Ramos (cell line): ENCODE data around the gene CBS.
"Not testable (repeated sequence)": the region's sequence is repeated elsewhere in the genome, so short reads cannot be mapped to it uniquely, and the experiment has no call there.

Experiments used
- in situ Hi-C: fragments of 300-500 bp; cut with MboI; formaldehyde crosslinking; loops from one replicate; pipeline ENCODE4 v1.14.3; 2022; ENCODE audit warnings: low sequenced_read_pairs; ENCODE audit not compliant: unreplicated experiment

The CBS gene

GRCh38 chr21:43069682-43070081 is 6.0 kb downstream of the CBS start:
- in situ Hi-C loops, result not testable (repeated sequence)

- in situ Hi-C loops, result not testable (repeated sequence)
These were observed 7.6 kb downstream of the CBS start for GRCh38 chr21:43068065-43068464.

- in situ Hi-C loops, result not testable (repeated sequence)
These were observed 8.9 kb downstream of the CBS start for GRCh38 chr21:43066690-43067089.

GRCh38 chr21:43065991-43066390 is 9.6 kb downstream of the CBS start:
- in situ Hi-C loops, result not testable (repeated sequence)

- in situ Hi-C loops, result not testable (repeated sequence)
These were observed 11.2 kb downstream of the CBS start for GRCh38 chr21:43064265-43064917.

GRCh38 chr21:43062955-43063664 is 12.5 kb downstream of the CBS start:
- in situ Hi-C loops, result not testable (repeated sequence)

GRCh38 chr21:43053112-43053511 is 22.5 kb downstream of the CBS start:
- in situ Hi-C loops, result not testable (repeated sequence)

- in situ Hi-C loops, result loop anchor here (25.0 kb wide), 1 partner anchor 109 kb away; the partner anchor contains the start of gene ERVH48-1
These were observed 29.5 kb downstream of the CBS start for GRCh38 chr21:43045876-43046821.

- in situ Hi-C loops, result loop anchor here (25.0 kb wide), 1 partner anchor 108 kb away; the partner anchor contains the start of gene ERVH48-1
These were observed 30.3 kb downstream of the CBS start for GRCh38 chr21:43045165-43045875.

- in situ Hi-C loops, result loop anchor here (25.0 kb wide), 1 partner anchor 107 kb away; the partner anchor contains the start of gene ERVH48-1
These were observed 31.1 kb downstream of the CBS start for GRCh38 chr21:43044547-43044946.

GRCh38 chr21:43043291-43043690 is 32.3 kb downstream of the CBS start:
- in situ Hi-C loops, result loop anchor here (25.0 kb wide), 1 partner anchor 106 kb away; the partner anchor contains the start of gene ERVH48-1

GRCh38 chr21:43042169-43042568 is 33.5 kb downstream of the CBS start:
- in situ Hi-C loops, result loop anchor here (25.0 kb wide), 1 partner anchor 105 kb away; the partner anchor contains the start of gene ERVH48-1

GRCh38 chr21:43038659-43039044 is 37.0 kb downstream of the CBS start:
- in situ Hi-C loops, result loop anchor here (25.0 kb wide), 1 partner anchor 101 kb away; the partner anchor contains the start of gene ERVH48-1

GRCh38 chr21:43037918-43038658 is 37.5 kb downstream of the CBS start:
- in situ Hi-C loops, result loop anchor here (25.0 kb wide), 1 partner anchor 101 kb away; the partner anchor contains the start of gene ERVH48-1

- in situ Hi-C loops, result loop anchor here (25.0 kb wide), 1 partner anchor 100 kb away; the partner anchor contains the start of gene ERVH48-1
These were observed 38.7 kb downstream of the CBS start for GRCh38 chr21:43036889-43037288.

GRCh38 chr21:43034826-43035225 is 40.8 kb downstream of the CBS start:
- in situ Hi-C loops, result loop anchor here (25.0 kb wide), 1 partner anchor 98 kb away; the partner anchor contains the start of gene ERVH48-1

- in situ Hi-C loops, result loop anchor here (25.0 kb wide), 1 partner anchor 97 kb away; the partner anchor contains the start of gene ERVH48-1
These were observed 41.5 kb downstream of the CBS start for GRCh38 chr21:43034101-43034500.

- in situ Hi-C loops, result loop anchor here (25.0 kb wide), 1 partner anchor 94 kb away; the partner anchor contains the start of gene ERVH48-1
These were observed 44.5 kb downstream of the CBS start for GRCh38 chr21:43031121-43031619.
